Hippocampal formation (tissue), 2 donors: Measurements from ENCODE around the gene AGRN.
"Not testable (repeated sequence)": the region's sequence is repeated elsewhere in the genome, so short reads cannot be mapped to it uniquely, and the experiment has no call there.

Experiments used
- DNase-seq, 2 donors: peaks; one replicate each; lab custom pipeline; 2025; lab: John Stamatoyannopoulos, UW

AGRN gene

DNA sequence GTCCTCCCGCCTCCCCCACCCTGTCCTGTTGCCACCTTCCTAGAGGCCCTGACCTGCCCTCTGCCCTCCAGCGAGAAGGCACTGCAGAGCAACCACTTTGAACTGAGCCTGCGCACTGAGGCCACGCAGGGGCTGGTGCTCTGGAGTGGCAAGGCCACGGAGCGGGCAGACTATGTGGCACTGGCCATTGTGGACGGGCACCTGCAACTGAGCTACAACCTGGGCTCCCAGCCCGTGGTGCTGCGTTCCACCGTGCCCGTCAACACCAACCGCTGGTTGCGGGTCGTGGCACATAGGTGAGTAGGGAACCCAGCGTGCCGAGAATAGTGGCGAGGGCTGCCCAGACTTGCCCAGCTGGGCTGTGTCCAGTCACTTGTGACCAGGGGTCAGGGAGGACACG lies 33.8 kb downstream of the AGRN start:
- no peak for DNase-seq

DNA sequence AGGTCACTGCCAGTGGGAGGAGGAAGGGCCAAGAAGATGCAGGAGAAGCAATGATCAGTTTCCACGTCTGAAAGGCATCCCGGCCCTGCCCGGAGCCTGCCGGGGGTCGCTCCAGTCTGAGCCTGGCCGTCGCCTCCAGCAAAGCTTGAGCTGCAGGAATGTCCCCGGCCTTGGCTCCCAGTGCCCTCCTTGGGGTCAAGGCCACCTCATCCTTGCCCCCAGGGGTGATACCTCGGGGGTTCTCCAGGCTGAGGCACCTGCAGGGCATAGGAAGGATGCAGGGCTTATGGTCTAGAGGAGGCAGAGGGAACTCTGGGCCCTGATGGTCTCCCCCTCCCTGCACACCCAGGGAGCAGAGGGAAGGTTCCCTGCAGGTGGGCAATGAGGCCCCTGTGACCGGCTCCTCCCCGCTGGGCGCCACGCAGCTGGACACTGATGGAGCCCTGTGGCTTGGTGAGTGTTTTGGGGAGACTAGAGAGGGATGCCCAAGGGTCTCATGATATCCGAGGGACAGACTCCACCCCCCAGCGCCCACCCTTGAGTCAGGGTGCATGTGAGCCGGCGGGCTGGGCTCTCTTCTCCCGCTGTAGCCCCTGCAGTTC lies 34.3 kb downstream of the AGRN start:
- no peak for DNase-seq

DNA sequence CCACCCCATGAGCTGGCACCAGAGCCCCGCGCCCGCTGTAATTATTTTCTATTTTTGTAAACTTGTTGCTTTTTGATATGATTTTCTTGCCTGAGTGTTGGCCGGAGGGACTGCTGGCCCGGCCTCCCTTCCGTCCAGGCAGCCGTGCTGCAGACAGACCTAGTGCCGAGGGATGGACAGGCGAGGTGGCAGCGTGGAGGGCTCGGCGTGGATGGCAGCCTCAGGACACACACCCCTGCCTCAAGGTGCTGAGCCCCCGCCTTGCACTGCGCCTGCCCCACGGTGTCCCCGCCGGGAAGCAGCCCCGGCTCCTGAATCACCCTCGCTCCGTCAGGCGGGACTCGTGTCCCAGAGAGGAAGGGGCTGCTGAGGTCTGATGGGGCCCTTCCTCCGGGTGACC lies 35.1 kb downstream of the AGRN start:
- no peak for DNase-seq

DNA sequence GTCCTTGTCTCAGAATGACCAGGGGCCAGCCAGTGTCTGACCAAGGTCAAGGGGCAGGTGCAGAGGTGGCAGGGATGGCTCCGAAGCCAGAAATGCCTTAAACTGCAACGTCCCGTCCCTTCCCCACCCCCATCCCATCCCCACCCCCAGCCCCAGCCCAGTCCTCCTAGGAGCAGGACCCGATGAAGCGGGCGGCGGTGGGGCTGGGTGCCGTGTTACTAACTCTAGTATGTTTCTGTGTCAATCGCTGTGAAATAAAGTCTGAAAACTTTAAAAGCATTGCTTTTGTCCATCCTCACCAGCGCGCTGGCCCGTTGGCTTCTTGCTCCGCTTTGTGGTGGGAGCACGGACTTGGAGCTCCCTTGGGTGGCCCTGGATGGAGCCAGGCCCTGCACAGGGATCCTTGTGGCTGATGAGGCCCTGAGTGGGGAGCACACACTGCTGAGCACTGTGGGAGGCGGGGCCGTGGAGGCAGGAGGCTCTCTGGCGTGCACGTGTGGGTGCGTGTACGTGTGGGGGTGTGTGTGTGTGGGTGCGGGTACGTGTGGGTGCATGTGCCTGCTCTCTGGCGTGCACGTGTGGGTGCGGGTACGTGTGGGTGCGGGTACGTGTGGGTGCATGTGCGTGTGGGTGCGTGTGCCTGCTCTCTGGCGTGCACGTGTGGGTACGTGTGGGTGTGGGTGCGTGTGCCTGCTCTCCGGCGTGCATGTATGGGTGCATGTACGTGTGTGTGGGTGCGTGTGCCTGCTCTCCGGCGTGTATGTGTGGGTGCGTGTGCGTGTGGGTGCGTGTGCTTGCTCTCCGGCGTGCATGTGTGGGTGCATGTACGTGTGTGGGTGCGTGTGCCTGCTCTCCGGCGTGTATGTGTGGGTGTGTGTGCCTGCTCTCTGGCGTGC lies 36.2 kb downstream of the AGRN start:
- no peak for DNase-seq

DNA sequence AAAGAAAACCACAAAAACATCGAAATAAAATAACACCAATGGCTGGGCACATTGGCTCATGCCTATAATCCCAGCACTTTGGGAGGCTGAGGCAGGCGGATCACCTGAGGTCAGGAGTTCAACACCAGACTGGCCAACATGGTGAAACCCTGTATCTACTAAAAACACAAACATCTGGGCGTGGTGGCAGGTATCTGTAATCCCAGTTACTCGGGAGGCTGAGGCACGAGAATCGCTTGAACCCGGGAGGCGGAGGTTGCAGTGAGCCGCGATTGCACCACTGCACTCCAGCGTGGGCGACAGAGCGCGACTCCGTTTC lies 37.8 kb downstream of the AGRN start:
- not testable (repeated sequence) for DNase-seq

DNA sequence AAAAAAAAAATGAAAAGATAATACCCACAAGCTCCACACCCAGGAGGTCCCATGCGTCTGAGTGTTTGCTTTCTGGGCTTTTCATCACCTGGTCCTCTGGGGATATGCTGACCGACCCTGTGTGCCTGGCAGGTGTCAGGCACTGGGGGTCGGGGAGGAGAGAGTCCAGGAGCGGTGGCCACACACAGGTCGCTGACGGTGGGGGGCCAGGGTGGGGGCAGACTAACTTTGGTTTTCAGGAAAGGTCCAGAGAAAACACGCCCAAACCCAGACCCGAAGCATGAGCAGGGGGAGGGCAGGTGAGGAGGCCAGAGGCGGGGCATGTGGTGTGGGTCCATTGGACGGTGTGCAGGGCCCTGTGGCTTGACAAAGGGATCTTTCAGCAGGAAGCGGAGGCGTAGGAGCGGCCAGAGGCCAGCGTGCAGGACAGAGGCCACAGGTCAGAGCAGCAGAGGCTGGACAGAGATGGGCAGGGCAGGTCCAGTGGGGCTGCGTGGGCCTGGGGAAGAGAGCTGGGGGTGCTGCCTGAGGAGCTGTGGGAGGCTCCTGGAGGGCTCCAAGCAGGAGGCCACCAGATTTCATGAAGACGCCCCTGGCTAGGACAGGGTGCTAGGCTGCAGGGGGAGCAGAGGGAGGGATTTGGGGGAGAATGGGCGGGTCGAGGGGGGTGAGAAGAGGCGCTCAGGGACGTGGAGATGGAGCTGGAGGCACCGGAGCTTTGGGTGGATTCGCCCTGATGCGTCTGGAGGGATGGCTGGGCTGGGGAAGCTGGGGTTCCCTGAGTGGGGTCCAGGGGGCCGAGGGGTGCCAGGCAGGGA lies 38.4 kb downstream of the AGRN start:
- DNase-seq, result no peak

DNA sequence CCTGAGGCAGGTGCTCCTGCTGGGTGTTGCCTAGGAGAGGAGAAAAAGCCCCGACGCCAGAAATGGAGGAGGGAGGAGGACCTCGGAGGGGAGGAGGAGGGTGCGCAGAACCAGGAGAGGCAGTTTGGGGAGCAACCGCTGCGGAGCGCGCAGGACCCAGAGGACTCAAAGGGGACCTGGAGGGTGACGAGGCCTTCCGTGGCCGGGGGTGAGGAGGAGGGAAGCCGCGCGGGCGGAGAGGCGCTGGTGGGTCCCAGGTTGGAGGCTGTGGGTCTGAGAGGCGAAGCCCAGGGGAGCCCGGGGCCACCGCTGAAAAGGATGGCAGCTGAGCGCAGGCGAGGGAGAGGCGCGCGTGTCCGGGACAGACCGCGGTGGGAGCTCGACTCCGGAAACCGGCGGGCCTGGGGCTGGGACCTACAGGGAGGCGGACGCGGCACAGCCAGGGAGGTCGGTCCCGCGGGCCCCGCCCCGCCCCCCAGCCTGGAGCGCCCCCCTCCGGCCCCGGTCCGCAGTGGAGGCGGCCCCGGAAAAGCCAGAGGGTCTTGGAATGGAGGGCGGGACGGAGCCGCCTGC lies 39.1 kb downstream of the AGRN start:
- DNase-seq, result no peak

DNA sequence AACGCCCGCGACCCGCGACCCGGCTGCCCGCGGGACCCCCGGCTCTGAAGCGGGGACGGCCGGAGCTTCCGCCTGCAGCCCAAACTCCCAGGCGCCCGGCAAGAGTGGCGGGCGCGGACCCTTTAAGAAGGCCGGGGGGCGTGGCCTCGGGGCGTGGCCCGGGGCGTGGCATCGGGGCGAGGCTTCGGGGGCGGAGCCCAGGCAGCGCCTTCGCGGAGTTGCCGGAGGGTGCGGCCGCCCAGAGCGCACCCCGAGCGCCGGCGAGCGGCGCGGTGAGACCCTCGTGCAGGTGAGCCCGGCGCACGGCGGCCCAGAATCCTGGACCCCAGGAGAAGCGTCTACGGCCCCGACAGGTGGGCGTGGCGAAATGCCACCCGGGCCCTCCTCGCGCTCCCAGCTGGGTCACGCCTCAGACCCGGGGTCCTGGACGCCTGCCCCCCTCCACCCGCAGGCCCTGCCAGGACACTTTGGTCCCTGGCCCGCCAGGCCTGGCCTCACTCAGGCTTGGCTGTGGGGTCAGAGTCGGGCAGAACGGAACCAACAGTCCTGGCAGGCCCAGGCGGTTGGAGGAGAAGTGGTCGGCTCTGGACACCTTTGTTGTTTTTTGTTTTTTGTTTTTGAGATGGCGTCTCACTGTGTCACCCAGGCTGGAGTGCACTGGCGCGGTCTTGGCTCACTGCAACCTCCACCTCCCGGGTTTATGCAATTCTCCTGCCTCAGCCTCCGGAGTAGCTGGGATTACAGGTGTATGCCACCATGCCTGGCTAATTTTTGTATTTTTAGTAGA lies 39.8 kb downstream of the AGRN start:
- DNase-seq, result peak; percentile 10 to 73

DNA sequence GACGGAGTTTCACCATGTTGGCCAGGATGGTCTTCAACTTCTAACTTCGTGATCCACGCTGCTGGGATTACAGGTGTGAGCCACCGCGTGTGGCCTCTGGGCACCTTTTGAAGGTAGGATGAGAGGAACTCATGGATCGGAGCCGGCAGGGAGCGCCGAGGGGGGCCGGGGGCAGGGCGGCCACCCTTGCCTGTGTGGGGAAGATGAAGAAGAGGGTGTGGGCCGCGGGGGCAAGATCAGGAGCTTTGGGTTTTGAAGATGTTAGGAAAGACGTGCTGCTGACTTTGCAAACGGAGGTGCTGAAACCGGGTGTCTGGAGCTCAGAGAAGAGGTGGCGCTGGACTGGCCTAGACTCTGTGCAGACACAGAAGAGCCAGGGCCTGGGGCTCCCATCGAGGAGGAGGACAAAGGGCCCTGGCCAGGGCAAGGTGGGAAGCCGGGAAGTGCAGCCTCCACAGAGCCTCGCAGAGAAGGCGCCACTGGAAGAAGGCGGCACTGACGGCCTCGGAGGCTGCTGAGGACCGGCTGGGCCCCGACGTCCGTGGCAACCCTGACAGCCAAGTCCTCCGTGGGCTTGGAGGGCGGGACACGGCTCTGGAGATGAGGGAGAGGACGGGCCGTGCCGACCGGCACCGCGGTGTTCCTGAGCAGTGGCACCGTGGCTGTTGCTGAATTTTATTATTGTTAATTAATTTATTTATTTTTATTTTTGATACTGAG lies 40.5 kb downstream of the AGRN start:
- no peak for DNase-seq

DNA sequence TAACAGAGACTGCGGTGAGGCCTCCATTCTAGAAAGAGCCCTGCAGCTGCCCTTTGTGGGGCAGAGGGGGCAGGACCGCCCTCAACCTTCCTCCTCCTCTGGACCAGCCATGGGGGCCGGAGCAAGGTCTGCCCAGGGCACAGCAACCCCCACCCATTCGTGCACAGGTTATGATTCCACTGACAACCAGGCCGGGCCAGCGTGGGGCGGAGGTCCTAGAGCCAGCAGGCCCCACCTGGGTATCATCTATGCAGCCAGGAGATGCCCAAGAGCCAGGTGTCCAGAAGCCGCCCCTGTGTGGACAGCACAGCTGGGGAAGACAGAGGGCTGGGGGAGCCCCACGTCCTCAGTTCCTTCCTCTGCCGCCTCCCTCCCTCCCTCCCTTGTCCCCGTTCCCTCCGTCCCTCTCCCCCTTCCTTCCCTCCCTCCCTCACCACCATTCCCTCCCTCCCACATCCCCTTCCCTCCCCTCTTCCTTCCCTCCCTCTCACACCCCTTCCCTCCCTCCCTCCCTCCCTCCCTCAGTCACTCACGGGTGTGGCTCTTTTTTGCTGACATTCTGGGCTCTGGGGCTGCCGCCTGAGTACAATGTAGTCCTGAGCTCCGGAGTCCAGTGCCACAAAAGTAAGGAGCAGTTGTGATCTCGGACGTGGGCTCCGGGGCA lies 41.9 kb downstream of the AGRN start:
- no peak for DNase-seq

DNA sequence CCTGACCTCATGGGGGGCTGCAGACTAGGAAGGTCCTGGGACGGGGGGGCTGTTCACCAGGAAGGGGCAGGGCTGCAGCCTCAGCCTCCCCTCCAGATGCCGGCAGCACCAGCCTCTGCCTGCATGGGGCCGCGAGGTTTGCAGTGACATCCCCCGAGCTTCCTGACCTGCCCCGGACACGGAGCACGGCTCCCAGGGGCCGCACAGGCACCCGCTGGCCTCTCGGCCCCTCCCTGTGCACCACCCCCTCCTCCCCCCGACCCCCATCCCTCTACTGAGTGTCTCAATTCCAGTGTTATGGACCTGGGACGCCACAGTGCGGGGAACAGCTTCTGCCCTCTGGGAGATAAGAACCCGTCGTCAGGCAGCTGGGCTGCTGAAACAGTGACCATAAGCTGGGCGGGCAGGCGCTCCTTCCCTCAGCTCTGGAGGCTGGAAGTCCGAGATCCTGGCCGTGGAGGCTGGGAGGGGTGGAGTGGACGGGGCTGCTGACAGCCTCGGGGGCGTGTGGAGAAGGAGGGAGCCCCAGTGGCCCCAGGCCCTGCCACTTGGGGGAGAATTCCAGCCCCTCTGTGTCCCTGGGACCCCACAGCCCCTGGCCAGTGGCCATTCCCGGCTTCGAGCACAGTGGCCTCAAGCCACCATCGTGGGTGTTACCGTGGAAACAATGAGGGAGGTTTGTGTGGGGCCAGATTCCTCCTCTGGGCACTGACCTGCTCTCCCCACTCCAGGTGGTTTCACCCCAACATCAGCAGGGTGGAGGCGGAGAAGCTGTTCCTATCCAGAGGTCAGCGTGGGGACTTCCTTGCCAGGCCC lies 42.6 kb downstream of the AGRN start:
- DNase-seq, result no peak

DNA sequence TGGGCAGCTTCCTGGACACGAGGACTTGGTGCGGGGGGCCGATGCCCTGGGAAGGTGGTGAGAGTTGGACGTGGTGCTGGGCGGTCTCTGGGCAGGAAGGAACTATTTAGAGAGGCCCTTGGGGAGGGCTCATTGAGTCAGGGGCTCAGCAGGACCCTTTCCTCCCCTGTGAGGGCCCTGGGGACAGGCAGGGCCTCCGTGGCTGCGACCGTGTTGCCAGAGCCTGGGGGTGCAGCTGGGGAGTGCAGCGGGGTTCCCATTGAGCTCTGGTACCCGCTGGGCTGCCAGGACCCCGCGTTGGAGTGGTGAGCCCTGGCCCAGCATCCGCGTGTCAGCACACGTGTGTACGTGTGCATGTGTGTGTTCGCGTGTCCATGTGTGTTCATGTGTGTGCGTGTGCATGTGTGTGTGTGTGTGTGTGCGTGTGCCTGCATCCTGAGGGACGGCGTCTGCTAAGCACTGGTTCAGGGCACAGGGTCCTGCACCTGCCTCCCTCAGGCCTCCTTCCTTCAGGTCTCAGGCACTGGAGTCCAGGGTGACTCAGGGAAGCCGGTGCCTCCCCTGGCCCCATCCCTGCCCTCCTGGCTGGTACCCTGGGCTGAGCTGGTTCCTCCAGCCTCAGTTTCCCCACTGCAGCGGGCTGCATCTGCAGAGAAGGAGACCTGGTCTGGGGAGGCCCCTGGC lies 43.5 kb downstream of the AGRN start:
- no peak for DNase-seq

DNA sequence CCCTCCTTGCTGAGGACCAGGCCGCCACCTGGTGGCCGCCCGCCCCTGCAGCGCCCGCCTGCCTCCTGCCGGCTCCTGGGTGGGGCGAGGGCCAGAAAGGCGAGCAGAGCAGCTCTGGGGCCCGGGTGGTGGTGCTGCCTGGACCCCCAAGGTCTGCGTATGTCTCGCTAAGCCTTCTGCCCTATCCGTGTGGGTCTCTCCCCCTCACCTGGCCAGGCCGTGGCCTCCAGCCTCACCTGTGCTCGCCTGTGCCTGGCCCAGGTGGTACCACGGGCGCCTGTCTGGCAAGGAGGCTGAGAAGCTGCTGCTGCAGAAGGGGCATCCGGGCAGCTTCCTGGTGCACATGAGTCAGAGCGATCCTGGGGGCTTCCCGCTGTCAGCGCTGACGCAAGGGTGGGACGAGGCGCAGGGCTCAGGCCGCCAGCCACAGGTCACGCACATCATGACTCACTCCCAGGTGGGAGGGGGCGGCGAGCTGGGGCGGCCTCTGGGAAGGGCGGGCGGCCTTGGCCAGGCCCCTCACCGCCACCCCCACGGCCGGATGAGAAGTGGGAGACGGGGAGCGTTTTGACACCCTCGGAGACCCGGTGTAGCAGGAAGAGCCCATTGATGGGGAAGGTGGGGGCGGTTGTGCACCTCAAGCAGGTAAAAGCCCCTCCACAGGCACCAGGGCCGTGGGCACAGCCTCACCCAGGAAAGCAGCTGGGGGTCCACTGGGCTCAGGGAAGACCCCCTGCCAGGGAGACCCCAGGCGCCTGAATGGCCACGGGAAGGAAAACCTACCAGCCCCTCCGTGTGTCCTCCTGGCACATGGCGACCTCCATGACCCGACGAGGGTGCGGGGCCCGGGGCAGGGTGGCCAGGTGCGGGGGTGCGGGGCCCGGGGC lies 44.3 kb downstream of the AGRN start:
- DNase-seq, result peak in 1 of 2 donors; percentile 6

DNA sequence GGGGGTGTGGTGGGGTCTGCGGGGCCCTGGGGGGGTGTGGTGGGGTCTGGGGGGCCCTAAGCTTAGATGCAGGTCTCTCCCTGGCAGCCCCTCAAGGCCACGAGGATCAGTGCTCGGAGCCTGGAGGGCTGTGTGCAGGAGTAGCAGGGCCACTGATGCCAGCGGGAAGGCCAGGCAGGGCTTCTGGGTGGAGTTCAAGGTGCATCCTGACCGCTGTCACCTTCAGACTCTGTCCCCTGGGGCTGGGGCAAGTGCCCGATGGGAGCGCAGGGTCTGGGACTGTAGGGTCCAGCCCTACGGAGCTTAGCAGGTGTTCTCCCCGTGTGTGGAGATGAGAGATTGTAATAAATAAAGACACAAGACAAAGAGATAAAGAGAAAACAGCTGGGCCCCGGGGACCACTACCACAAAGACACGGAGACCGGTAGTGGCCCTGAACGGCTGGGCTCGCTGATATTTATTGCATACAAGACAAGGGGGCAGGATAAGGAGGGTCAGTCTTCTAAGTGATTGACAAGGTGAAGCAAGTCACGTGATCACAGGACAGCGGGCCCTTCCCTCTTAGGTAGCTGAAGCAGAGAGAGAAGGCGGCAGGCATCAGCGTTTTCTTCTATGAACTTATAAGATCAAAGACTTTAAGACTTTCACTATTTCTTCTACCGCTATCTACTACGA lies 45.5 kb downstream of the AGRN start:
- DNase-seq, result no peak

DNA sequence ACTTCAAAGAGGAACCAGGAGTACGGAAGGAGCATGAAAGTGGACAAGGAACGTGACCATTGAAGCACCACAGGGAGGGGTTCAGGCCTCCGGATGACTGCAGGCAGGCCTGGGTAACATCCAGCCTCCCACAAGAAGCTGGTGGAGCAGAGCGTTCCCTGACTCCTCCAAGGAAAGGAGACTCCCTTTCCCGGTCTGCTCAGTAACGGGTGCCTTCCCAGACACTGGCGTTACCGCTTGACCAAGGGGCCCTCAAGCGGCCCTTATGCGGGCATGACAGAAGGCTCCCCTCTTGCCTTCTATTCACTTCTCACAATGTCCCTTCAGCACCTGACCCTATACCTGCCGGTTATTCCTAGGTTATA lies 46.0 kb downstream of the AGRN start:
- DNase-seq, result not testable (repeated sequence)

DNA sequence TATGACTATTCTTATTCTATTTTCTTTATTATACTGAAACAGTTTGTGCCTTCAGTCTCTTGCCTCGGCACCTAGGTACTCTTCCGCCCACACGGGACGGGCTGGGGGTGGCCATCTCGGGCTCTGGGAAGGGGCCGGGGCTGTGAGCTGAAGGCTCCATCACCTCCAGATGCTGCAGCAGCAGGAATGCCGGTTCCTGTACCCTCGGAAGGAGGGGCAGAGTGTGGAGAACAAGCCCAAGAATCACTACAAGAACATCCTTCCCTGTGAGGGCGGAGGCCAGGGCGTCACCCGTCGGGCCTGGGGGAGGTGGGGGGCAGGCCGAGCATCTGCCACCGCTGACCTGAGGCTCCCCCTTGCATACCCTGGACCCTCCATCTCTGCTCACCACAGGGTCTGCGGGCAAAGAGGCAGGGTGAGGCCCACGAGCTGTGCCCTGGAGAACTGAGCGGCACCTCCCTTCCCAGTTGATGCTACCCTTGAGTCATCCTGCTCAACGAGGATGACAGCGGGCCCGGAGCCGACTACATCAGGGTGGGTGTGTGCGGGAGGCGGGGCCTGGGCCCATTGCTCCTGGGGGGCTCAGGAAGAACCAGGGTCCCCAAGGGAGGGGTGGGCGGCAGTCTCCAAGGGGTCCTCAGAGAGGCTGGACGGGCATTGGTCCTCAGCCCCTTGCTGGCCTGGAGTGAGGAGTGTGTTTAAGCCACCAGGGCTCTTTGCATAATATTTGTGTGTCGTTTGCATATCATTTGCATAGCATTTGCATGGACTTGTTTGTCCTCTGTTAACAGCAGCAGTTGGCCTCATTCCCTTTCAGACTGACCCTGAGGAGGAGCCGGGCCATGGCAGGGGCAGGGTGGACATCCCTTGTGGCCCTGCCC lies 46.7 kb downstream of the AGRN start:
- no peak for DNase-seq
